GM12874 (cell line): ENCODE results near the gene FNDC3B.

Experiments
- CTCF ChIP-seq: IDR thresholded peaks from 2 replicates; pipeline ENCODE4 v1.5.1; 2011; ENCODE audit warnings: low read depth, mild to moderate bottlenecking, control low read depth, low read length, moderate library complexity; ENCODE audit not compliant: insufficient read depth

FNDC3B gene

GRCh38 chr3:172285844-172286243 is 246.5 kb downstream of the FNDC3B start:
- no peak for TF ChIP-seq CTCF

- TF ChIP-seq CTCF: no peak
Observed at GRCh38 chr3:172286548-172287148, 247.3 kb downstream of the FNDC3B start.

GRCh38 chr3:172287937-172288477 is 248.6 kb downstream of the FNDC3B start:
- no peak for TF ChIP-seq CTCF

GRCh38 chr3:172288651-172289050 is 249.3 kb downstream of the FNDC3B start:
- no peak for TF ChIP-seq CTCF

GRCh38 chr3:172289583-172289982 is 250.2 kb downstream of the FNDC3B start:
- TF ChIP-seq CTCF: peak; percentile 81

GRCh38 chr3:172290457-172290856 is 251.1 kb downstream of the FNDC3B start:
- no peak for TF ChIP-seq CTCF

- no peak for TF ChIP-seq CTCF
Observed at GRCh38 chr3:172291650-172292049, 252.3 kb downstream of the FNDC3B start.
